A549 (cell line): ENCODE measurements around the gene BBLN. TPM values are rescaled to one million over a fixed set of nuclear protein-coding genes. Genes with fewer than 3 reads are reported as not detected.

Source experiments
- polyA plus RNA-seq, 4 experiments: library from polyadenylated mRNA; depleted of rRNA in 3 of 4; stranded (reverse); fragments of >200 nt; fragmentation: RNase III in 1 of 4; extraction: RNeasy Plus Mini Kit Qiagen cat#74134 plus additional on column Dnase treatment in 1 of 4; gene quantifications; 2 replicates in 3 of 4; 3 replicates in 1 of 4; pipeline ENCODE4 v1.2.3, GENCODE V29; 2011 to 2017

Gene BBLN
- polyA plus RNA-seq, 2 of the 4 experiments (the other 2 are of a cell fraction) = 23.8 to 28.1 TPM

Other genes with a start within 250 kb of the BBLN start
- 11.0 and 12.5 TPM in 2 replicates for gene ST6GALNAC4, start 243.2 kb upstream of the BBLN start, polyA plus RNA-seq (2011; rRNA removed)
- gene ST6GALNAC4, start 243.2 kb upstream of the BBLN start, polyA plus RNA-seq (2017; fragmentation: RNase III; extraction: RNeasy Plus Mini Kit Qiagen cat#74134 plus additional on column Dnase treatment) = 18.1 to 25.4 TPM (median 24.8 TPM) in 3 replicates
- gene PIP5KL1, start 229.5 kb upstream of the BBLN start, polyA plus RNA-seq (2011; rRNA removed) = 1.8 and 2.4 TPM in 2 replicates
- 2.0 to 3.7 TPM (median 2.5 TPM) in 3 replicates for gene PIP5KL1, start 229.5 kb upstream of the BBLN start, polyA plus RNA-seq (2017; fragmentation: RNase III; extraction: RNeasy Plus Mini Kit Qiagen cat#74134 plus additional on column Dnase treatment)
- 41.9 and 48.8 TPM in 2 replicates for gene DPM2, start 222.4 kb upstream of the BBLN start, polyA plus RNA-seq (2011; rRNA removed)
- gene DPM2, start 222.4 kb upstream of the BBLN start, polyA plus RNA-seq (2017; fragmentation: RNase III; extraction: RNeasy Plus Mini Kit Qiagen cat#74134 plus additional on column Dnase treatment) = 45.9 to 50.1 TPM (median 46.3 TPM) in 3 replicates
- 24.4 and 30.3 TPM in 2 replicates for gene EEIG1, start 179.3 kb upstream of the BBLN start, polyA plus RNA-seq (2011; rRNA removed)
- gene EEIG1, start 179.3 kb upstream of the BBLN start, polyA plus RNA-seq (2017; fragmentation: RNase III; extraction: RNeasy Plus Mini Kit Qiagen cat#74134 plus additional on column Dnase treatment) = 24.1 to 33.0 TPM (median 31.5 TPM) in 3 replicates
- 6.0 and 7.8 TPM in 2 replicates for gene NAIF1, start 92.9 kb upstream of the BBLN start, polyA plus RNA-seq (2011; rRNA removed)
- gene NAIF1, start 92.9 kb upstream of the BBLN start, polyA plus RNA-seq (2017; fragmentation: RNase III; extraction: RNeasy Plus Mini Kit Qiagen cat#74134 plus additional on column Dnase treatment) = 6.8 to 7.6 TPM (median 7.5 TPM) in 3 replicates
- gene SLC25A25, start 92.0 kb upstream of the BBLN start, polyA plus RNA-seq (2011; rRNA removed) = 7.0 TPM in 2 replicates
- gene SLC25A25, start 92.0 kb upstream of the BBLN start, polyA plus RNA-seq (2017; fragmentation: RNase III; extraction: RNeasy Plus Mini Kit Qiagen cat#74134 plus additional on column Dnase treatment) = 6.5 to 7.0 TPM (median 7.0 TPM) in 3 replicates
- 79.8 and 94.5 TPM in 2 replicates for gene PTGES2, start 32.5 kb upstream of the BBLN start, polyA plus RNA-seq (2011; rRNA removed)
- 92.6 to 97.2 TPM (median 94.1 TPM) in 3 replicates for gene PTGES2, start 32.5 kb upstream of the BBLN start, polyA plus RNA-seq (2017; fragmentation: RNase III; extraction: RNeasy Plus Mini Kit Qiagen cat#74134 plus additional on column Dnase treatment)
- 11.9 and 18.1 TPM in 2 replicates for gene LCN2, start 10.8 kb upstream of the BBLN start, polyA plus RNA-seq (2011; rRNA removed)
- 2.3 to 3.0 TPM (median 2.6 TPM) in 3 replicates for gene LCN2, start 10.8 kb upstream of the BBLN start, polyA plus RNA-seq (2017; fragmentation: RNase III; extraction: RNeasy Plus Mini Kit Qiagen cat#74134 plus additional on column Dnase treatment)
- gene CIZ1, start 31.3 kb downstream of the BBLN start, polyA plus RNA-seq (2011; rRNA removed) = 39.2 and 50.3 TPM in 2 replicates
- gene CIZ1, start 31.3 kb downstream of the BBLN start, polyA plus RNA-seq (2017; fragmentation: RNase III; extraction: RNeasy Plus Mini Kit Qiagen cat#74134 plus additional on column Dnase treatment) = 83.0 to 93.6 TPM (median 92.5 TPM) in 3 replicates
- 60.2 and 70.7 TPM in 2 replicates for gene DNM1, start 43.1 kb downstream of the BBLN start, polyA plus RNA-seq (2011; rRNA removed)
- 99.8 to 139 TPM (median 136 TPM) in 3 replicates for gene DNM1, start 43.1 kb downstream of the BBLN start, polyA plus RNA-seq (2017; fragmentation: RNase III; extraction: RNeasy Plus Mini Kit Qiagen cat#74134 plus additional on column Dnase treatment)
- 55.3 and 61.9 TPM in 2 replicates for gene GOLGA2, start 115.7 kb downstream of the BBLN start, polyA plus RNA-seq (2011; rRNA removed)
- 53.9 to 63.2 TPM (median 60.1 TPM) in 3 replicates for gene GOLGA2, start 115.7 kb downstream of the BBLN start, polyA plus RNA-seq (2017; fragmentation: RNase III; extraction: RNeasy Plus Mini Kit Qiagen cat#74134 plus additional on column Dnase treatment)
- gene SWI5, start 116.0 kb downstream of the BBLN start, polyA plus RNA-seq (2011; rRNA removed) = 66.8 and 67.6 TPM in 2 replicates
- gene SWI5, start 116.0 kb downstream of the BBLN start, polyA plus RNA-seq (2017; fragmentation: RNase III; extraction: RNeasy Plus Mini Kit Qiagen cat#74134 plus additional on column Dnase treatment) = 45.3 to 49.3 TPM (median 45.6 TPM) in 3 replicates
- gene TRUB2, start 162.2 kb downstream of the BBLN start, polyA plus RNA-seq (2011; rRNA removed) = 29.0 and 43.4 TPM in 2 replicates
- 35.3 to 39.0 TPM (median 38.7 TPM) in 3 replicates for gene TRUB2, start 162.2 kb downstream of the BBLN start, polyA plus RNA-seq (2017; fragmentation: RNase III; extraction: RNeasy Plus Mini Kit Qiagen cat#74134 plus additional on column Dnase treatment)
- 32.5 and 38.0 TPM in 2 replicates for gene COQ4, start 162.6 kb downstream of the BBLN start, polyA plus RNA-seq (2011; rRNA removed)
- gene COQ4, start 162.6 kb downstream of the BBLN start, polyA plus RNA-seq (2017; fragmentation: RNase III; extraction: RNeasy Plus Mini Kit Qiagen cat#74134 plus additional on column Dnase treatment) = 41.3 to 42.8 TPM (median 42.4 TPM) in 3 replicates
- gene SLC27A4, start 180.3 kb downstream of the BBLN start, polyA plus RNA-seq (2011; rRNA removed) = 14.5 and 14.9 TPM in 2 replicates
- gene SLC27A4, start 180.3 kb downstream of the BBLN start, polyA plus RNA-seq (2017; fragmentation: RNase III; extraction: RNeasy Plus Mini Kit Qiagen cat#74134 plus additional on column Dnase treatment) = 26.1 to 27.0 TPM (median 26.4 TPM) in 3 replicates
- gene URM1, start 211.1 kb downstream of the BBLN start, polyA plus RNA-seq (2011; rRNA removed) = 43.6 and 61.6 TPM in 2 replicates
- gene URM1, start 211.1 kb downstream of the BBLN start, polyA plus RNA-seq (2017; fragmentation: RNase III; extraction: RNeasy Plus Mini Kit Qiagen cat#74134 plus additional on column Dnase treatment) = 49.5 to 50.6 TPM (median 49.7 TPM) in 3 replicates